ENCODE data around the gene FADD. TPM values are rescaled to one million over a fixed set of nuclear protein-coding genes. Genes with fewer than 3 reads are reported as not detected.

FADD gene
- total RNA-seq, 1 donor from 2014 or later = 23.0 TPM

- Histone ChIP-seq H3K36me3 (no peaks in the 10 kb centered on the region), H3K27me3 (ENCODE audit: low read depth) (peaks cover 7% of the 10 kb centered on the region), H3K27ac (no peak overlapping the region), H3K4me1 (no peaks in the 10 kb centered on the region), H3K9me3 (no peaks in the 10 kb centered on the region), H3K4me3 (no peak overlapping the region)
- ATAC-seq = no peak
- no peak for DNase-seq
- no peak for TF ChIP-seq CTCF (IDR thresholded peaks at IDR 0.05)
- intact Hi-C loops (cut with DNase I) = no loop called here
Observed at GRCh38 chr11:70173018-70173417, 30.1 kb upstream of the FADD start.

GRCh38 chr11:70174547-70175235 is 28.4 kb upstream of the FADD start:
- no peak for DNase-seq
- no peaks in the 10 kb centered on the region for H3K36me3 ChIP-seq
- no peaks in the 10 kb centered on the region for H3K4me1 ChIP-seq
- intact Hi-C loops (cut with DNase I) = no loop called here
- no peaks in the 10 kb centered on the region for H3K27me3 ChIP-seq (ENCODE audit: low read depth)
- no peaks in the 10 kb centered on the region for H3K9me3 ChIP-seq
- H3K4me3 ChIP-seq = no peak overlapping the region
- no peak overlapping the region for H3K27ac ChIP-seq
- no peak for ATAC-seq
- no peak for TF ChIP-seq CTCF (IDR thresholded peaks at IDR 0.05)

- no peaks in the 10 kb centered on the region for H3K9me3 ChIP-seq
- ATAC-seq = no peak
Observed at GRCh38 chr11:70175236-70175698, 27.8 kb upstream of the FADD start.

GRCh38 chr11:70176940-70177689 is 26.0 kb upstream of the FADD start:
- peak; percentile 52 for TF ChIP-seq CTCF (IDR thresholded peaks at IDR 0.05)
- intact Hi-C loops (cut with DNase I) = no loop called here
- H3K4me3 ChIP-seq = no peak overlapping the region
- H3K4me1 ChIP-seq = no peaks in the 10 kb centered on the region
- H3K9me3 ChIP-seq = no peaks in the 10 kb centered on the region
- no peak overlapping the region for H3K27ac ChIP-seq
- no peaks in the 10 kb centered on the region for H3K27me3 ChIP-seq (ENCODE audit: low read depth)
- no peaks in the 10 kb centered on the region for H3K36me3 ChIP-seq
- ATAC-seq (no peak), DNase-seq (peak; percentile 60)

More at GRCh38 chr11:70175236-70175698, 27.8 kb upstream of the FADD start:
- Histone ChIP-seq H3K27me3 (ENCODE audit: low read depth) (no peaks in the 10 kb centered on the region), H3K27ac (no peak overlapping the region), H3K36me3 (no peaks in the 10 kb centered on the region), H3K4me1 (no peaks in the 10 kb centered on the region), H3K4me3 (no peak overlapping the region)
- no peak for TF ChIP-seq CTCF (IDR thresholded peaks at IDR 0.05)
- DNase-seq = no peak
- intact Hi-C loops (cut with DNase I) = no loop called here

- no peaks in the 10 kb centered on the region for H3K9me3 ChIP-seq
- H3K4me1 ChIP-seq = no peaks in the 10 kb centered on the region
- ATAC-seq (no peak), DNase-seq (no peak)
- H3K36me3 ChIP-seq = no peaks in the 10 kb centered on the region
- H3K27me3 ChIP-seq (ENCODE audit: low read depth) = no peaks in the 10 kb centered on the region
- H3K4me3 ChIP-seq = no peak overlapping the region
- no peak overlapping the region for H3K27ac ChIP-seq
- intact Hi-C loops (cut with DNase I) = no loop called here
- TF ChIP-seq CTCF (IDR thresholded peaks at IDR 0.05) = no peak
Observed at GRCh38 chr11:70180906-70181305, 22.2 kb upstream of the FADD start.

Measured in lower lobe of right lung (tissue), 2 donors.